ENCODE results near the gene BMPER.

Gene BMPER

GRCh38 chr7:34081935-34082334, 176.6 kb downstream of the BMPER start:
- H3K27ac ChIP-seq (ENCODE audit: low read depth, low read length), result no peak overlapping the region
- no peak overlapping the region for H3K4me3 ChIP-seq (ENCODE audit: low read depth, low read length)
- H3K9me3 ChIP-seq (ENCODE audit: control insufficient read depth, insufficient read depth, low read depth, low read length), result no peaks in the 10 kb centered on the region
- H3K36me3 ChIP-seq (ENCODE audit: control insufficient read depth, insufficient read depth, low read length), result no peaks in the 10 kb centered on the region; the same call in 1 of the 2 replicates
- H3K4me1 ChIP-seq (ENCODE audit: control insufficient read depth, insufficient read depth, low read length), result no peaks in the 10 kb centered on the region
- H3K27me3 ChIP-seq (ENCODE audit: control insufficient read depth, insufficient read depth, low read length), result no peaks in the 10 kb centered on the region
- no peak overlapping the region for H3K9ac ChIP-seq (ENCODE audit: low read length)

- Histone ChIP-seq H3K27me3 (ENCODE audit: control insufficient read depth, insufficient read depth, low read length) (no peaks in the 10 kb centered on the region), H3K4me3 (ENCODE audit: low read depth, low read length) (no peak overlapping the region), H3K9ac (ENCODE audit: low read length) (no peak overlapping the region), H3K27ac (ENCODE audit: low read depth, low read length) (no peak overlapping the region), H3K9me3 (ENCODE audit: control insufficient read depth, insufficient read depth, low read depth, low read length) (no peaks in the 10 kb centered on the region), H3K4me1 (ENCODE audit: control insufficient read depth, insufficient read depth, low read length) (no peaks in the 10 kb centered on the region), H3K36me3 (ENCODE audit: control insufficient read depth, insufficient read depth, low read length) (no peaks in the 10 kb centered on the region; the same call in 1 of the 2 replicates)
Observed at GRCh38 chr7:34083440-34083839, 178.1 kb downstream of the BMPER start.

- Histone ChIP-seq H3K36me3 (ENCODE audit: control insufficient read depth, insufficient read depth, low read length) (no peaks in the 10 kb centered on the region), H3K4me3 (ENCODE audit: low read depth, low read length) (no peak overlapping the region), H3K4me1 (ENCODE audit: control insufficient read depth, insufficient read depth, low read length) (no peaks in the 10 kb centered on the region), H3K27me3 (ENCODE audit: control insufficient read depth, insufficient read depth, low read length) (no peaks in the 10 kb centered on the region), H3K9ac (ENCODE audit: low read length) (no peak overlapping the region), H3K27ac (ENCODE audit: low read depth, low read length) (no peak overlapping the region), H3K9me3 (ENCODE audit: control insufficient read depth, insufficient read depth, low read depth, low read length) (no peaks in the 10 kb centered on the region)
Observed at GRCh38 chr7:34084651-34085050, 179.3 kb downstream of the BMPER start.

GRCh38 chr7:34086064-34086463, 180.7 kb downstream of the BMPER start:
- Histone ChIP-seq H3K27me3 (ENCODE audit: control insufficient read depth, insufficient read depth, low read length) (no peaks in the 10 kb centered on the region), H3K4me1 (ENCODE audit: control insufficient read depth, insufficient read depth, low read length) (no peaks in the 10 kb centered on the region), H3K9ac (ENCODE audit: low read length) (no peak overlapping the region), H3K9me3 (ENCODE audit: control insufficient read depth, insufficient read depth, low read depth, low read length) (no peaks in the 10 kb centered on the region), H3K4me3 (ENCODE audit: low read depth, low read length) (no peak overlapping the region), H3K27ac (ENCODE audit: low read depth, low read length) (no peak overlapping the region), H3K36me3 (ENCODE audit: control insufficient read depth, insufficient read depth, low read length) (no peaks in the 10 kb centered on the region)

GRCh38 chr7:34086981-34087380, 181.6 kb downstream of the BMPER start:
- no peak overlapping the region for H3K4me3 ChIP-seq (ENCODE audit: low read depth, low read length)
- H3K27ac ChIP-seq (ENCODE audit: low read depth, low read length), result no peak overlapping the region
- no peaks in the 10 kb centered on the region for H3K4me1 ChIP-seq (ENCODE audit: control insufficient read depth, insufficient read depth, low read length)
- no peaks in the 10 kb centered on the region for H3K36me3 ChIP-seq (ENCODE audit: control insufficient read depth, insufficient read depth, low read length)
- H3K9ac ChIP-seq (ENCODE audit: low read length), result no peak overlapping the region
- no peaks in the 10 kb centered on the region for H3K27me3 ChIP-seq (ENCODE audit: control insufficient read depth, insufficient read depth, low read length)
- no peaks in the 10 kb centered on the region for H3K9me3 ChIP-seq (ENCODE audit: control insufficient read depth, insufficient read depth, low read depth, low read length)

GRCh38 chr7:34087892-34088891, 182.9 kb downstream of the BMPER start:
- no peaks in the 10 kb centered on the region for H3K4me1 ChIP-seq (ENCODE audit: control insufficient read depth, insufficient read depth, low read length)
- peaks cover 3% of the 10 kb centered on the region for H3K9me3 ChIP-seq (ENCODE audit: control insufficient read depth, insufficient read depth, low read depth, low read length)
- H3K27ac ChIP-seq (ENCODE audit: low read depth, low read length), result no peak overlapping the region
- no peak overlapping the region for H3K9ac ChIP-seq (ENCODE audit: low read length)
- no peaks in the 10 kb centered on the region for H3K27me3 ChIP-seq (ENCODE audit: control insufficient read depth, insufficient read depth, low read length)
- no peak overlapping the region for H3K4me3 ChIP-seq (ENCODE audit: low read depth, low read length)
- no peaks in the 10 kb centered on the region for H3K36me3 ChIP-seq (ENCODE audit: control insufficient read depth, insufficient read depth, low read length)

GRCh38 chr7:34090816-34091215, 185.5 kb downstream of the BMPER start:
- Histone ChIP-seq H3K4me3 (ENCODE audit: low read depth, low read length) (no peak overlapping the region), H3K9me3 (ENCODE audit: control insufficient read depth, insufficient read depth, low read depth, low read length) (peaks cover 5% of the 10 kb centered on the region), H3K36me3 (ENCODE audit: control insufficient read depth, insufficient read depth, low read length) (no peaks in the 10 kb centered on the region), H3K4me1 (ENCODE audit: control insufficient read depth, insufficient read depth, low read length) (no peaks in the 10 kb centered on the region), H3K27me3 (ENCODE audit: control insufficient read depth, insufficient read depth, low read length) (no peaks in the 10 kb centered on the region), H3K27ac (ENCODE audit: low read depth, low read length) (no peak overlapping the region), H3K9ac (ENCODE audit: low read length) (no peak overlapping the region)

GRCh38 chr7:34091321-34091917, 186.1 kb downstream of the BMPER start:
- H3K36me3 ChIP-seq (ENCODE audit: control insufficient read depth, insufficient read depth, low read length), result no peaks in the 10 kb centered on the region
- peaks cover 5% of the 10 kb centered on the region for H3K9me3 ChIP-seq (ENCODE audit: control insufficient read depth, insufficient read depth, low read depth, low read length)
- H3K4me1 ChIP-seq (ENCODE audit: control insufficient read depth, insufficient read depth, low read length), result no peaks in the 10 kb centered on the region
- no peak overlapping the region for H3K27ac ChIP-seq (ENCODE audit: low read depth, low read length)
- H3K4me3 ChIP-seq (ENCODE audit: low read depth, low read length), result no peak overlapping the region
- H3K27me3 ChIP-seq (ENCODE audit: control insufficient read depth, insufficient read depth, low read length), result no peaks in the 10 kb centered on the region
- no peak overlapping the region for H3K9ac ChIP-seq (ENCODE audit: low read length)

GRCh38 chr7:34093276-34093675, 187.9 kb downstream of the BMPER start:
- Histone ChIP-seq H3K27ac (ENCODE audit: low read depth, low read length) (no peak overlapping the region), H3K4me1 (ENCODE audit: control insufficient read depth, insufficient read depth, low read length) (no peaks in the 10 kb centered on the region), H3K27me3 (ENCODE audit: control insufficient read depth, insufficient read depth, low read length) (no peaks in the 10 kb centered on the region), H3K36me3 (ENCODE audit: control insufficient read depth, insufficient read depth, low read length) (no peaks in the 10 kb centered on the region), H3K4me3 (ENCODE audit: low read depth, low read length) (no peak overlapping the region), H3K9ac (ENCODE audit: low read length) (no peak overlapping the region), H3K9me3 (ENCODE audit: control insufficient read depth, insufficient read depth, low read depth, low read length) (peaks cover 5% of the 10 kb centered on the region)

GRCh38 chr7:34096198-34096651, 190.9 kb downstream of the BMPER start:
- Histone ChIP-seq H3K27me3 (ENCODE audit: control insufficient read depth, insufficient read depth, low read length) (no peaks in the 10 kb centered on the region), H3K4me1 (ENCODE audit: control insufficient read depth, insufficient read depth, low read length) (no peaks in the 10 kb centered on the region), H3K4me3 (ENCODE audit: low read depth, low read length) (no peak overlapping the region), H3K27ac (ENCODE audit: low read depth, low read length) (no peak overlapping the region), H3K9ac (ENCODE audit: low read length) (no peak overlapping the region), H3K9me3 (ENCODE audit: control insufficient read depth, insufficient read depth, low read depth, low read length) (peaks cover 5% of the 10 kb centered on the region), H3K36me3 (ENCODE audit: control insufficient read depth, insufficient read depth, low read length) (no peaks in the 10 kb centered on the region)

- Histone ChIP-seq H3K36me3 (ENCODE audit: control insufficient read depth, insufficient read depth, low read length) (no peaks in the 10 kb centered on the region), H3K9ac (ENCODE audit: low read length) (no peak overlapping the region), H3K4me1 (ENCODE audit: control insufficient read depth, insufficient read depth, low read length) (no peaks in the 10 kb centered on the region), H3K27ac (ENCODE audit: low read depth, low read length) (no peak overlapping the region), H3K9me3 (ENCODE audit: control insufficient read depth, insufficient read depth, low read depth, low read length) (peaks cover 5% of the 10 kb centered on the region), H3K4me3 (ENCODE audit: low read depth, low read length) (no peak overlapping the region), H3K27me3 (ENCODE audit: control insufficient read depth, insufficient read depth, low read length) (no peaks in the 10 kb centered on the region)
Observed at GRCh38 chr7:34096777-34097176, 191.4 kb downstream of the BMPER start.

All from HUES6 (cell line).